GM10266 (cell line): Measurements from ENCODE around the gene KLHL1.

Experiments used
- DNase-seq: peaks from one replicate; pipeline ENCODE4 v3.0.0; 2012; ENCODE audit errors: extremely low spot score
- CTCF ChIP-seq: IDR thresholded peaks from 2 replicates; pipeline ENCODE4 v1.5.1; 2012; ENCODE audit warnings: mild to moderate bottlenecking, low read depth; ENCODE audit not compliant: control insufficient read depth, insufficient read depth; ENCODE audit errors: missing control alignments

KLHL1 gene

DNA sequence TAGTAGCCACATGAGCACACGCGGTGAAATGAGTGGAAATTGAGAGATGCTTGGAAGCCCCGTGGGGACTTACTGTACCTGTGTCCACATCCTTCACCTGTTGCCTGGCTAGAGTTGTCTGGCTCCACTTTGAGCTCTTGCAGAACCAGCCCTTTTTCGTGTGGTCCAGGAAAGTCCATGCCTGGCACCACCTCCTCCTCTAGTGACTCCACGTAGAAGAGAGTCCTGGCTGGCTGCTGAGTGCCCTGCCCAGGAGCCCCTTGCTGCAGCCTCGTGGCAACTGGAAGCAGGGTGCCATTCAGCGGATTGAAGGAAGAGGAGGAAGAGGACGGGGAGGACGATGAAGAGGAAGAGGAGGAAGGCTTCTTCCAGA, 1.1 kb downstream of the KLHL1 start:
- DNase-seq, result no peak
- no peak for TF ChIP-seq CTCF

DNA sequence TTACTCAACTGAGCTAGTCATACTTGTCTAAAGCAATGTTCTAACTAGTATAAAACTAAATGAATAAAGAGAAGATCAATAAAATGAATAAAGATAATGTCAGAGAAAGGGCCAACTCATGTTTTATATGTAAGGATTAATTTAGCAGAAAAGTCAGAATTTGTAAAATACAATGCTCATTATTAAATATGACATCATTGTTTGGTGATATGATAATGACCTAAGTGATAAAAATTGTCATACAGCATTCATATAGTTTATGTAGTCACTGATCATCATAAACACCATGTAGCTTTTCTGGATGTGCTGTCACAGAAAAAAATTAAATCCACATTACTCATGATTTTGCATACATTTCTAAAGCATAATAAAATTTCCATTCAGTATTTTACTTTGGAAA, 3.8 kb downstream of the KLHL1 start:
- TF ChIP-seq CTCF, result no peak
- no peak for DNase-seq

GRCh38 chr13:70098669-70099068, 9.6 kb downstream of the KLHL1 start:
- DNase-seq, result no peak
- TF ChIP-seq CTCF, result peak; percentile 36

DNA sequence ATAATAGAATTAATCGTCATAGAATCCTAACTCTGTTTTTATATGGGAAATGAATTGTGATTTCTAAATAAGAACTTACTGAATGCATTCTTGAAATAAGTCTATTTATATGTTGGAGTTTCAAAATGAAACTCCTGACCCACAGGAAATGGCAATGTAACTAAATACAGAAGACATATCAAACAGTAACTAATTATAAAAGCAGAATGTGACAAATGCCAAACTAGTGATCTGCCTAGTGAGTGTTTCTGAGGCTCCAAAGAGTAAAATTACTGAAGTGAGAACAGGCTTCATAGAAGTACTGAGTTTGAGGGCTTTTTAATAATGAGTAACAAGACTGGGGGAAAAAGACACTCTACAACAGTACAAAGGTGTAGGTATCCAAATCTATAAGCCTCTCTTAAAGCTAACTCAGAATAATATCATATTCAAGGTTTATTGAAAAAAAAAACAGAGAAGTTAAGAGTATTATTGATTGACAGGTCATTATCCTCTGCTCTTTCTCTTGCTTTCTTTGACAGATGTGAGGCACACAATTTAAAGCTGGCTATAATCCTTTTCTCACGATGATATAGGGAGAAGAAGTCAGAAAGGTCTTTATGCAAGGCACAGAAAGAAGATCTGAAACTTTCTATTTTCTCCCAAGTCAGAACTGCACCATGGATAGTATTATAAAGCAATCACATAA, 18.1 kb downstream of the KLHL1 start:
- DNase-seq, result no peak
- no peak for TF ChIP-seq CTCF

- no peak for DNase-seq
- no peak for TF ChIP-seq CTCF
Observed at GRCh38 chr13:70088926-70089325, 19.3 kb downstream of the KLHL1 start.

- TF ChIP-seq CTCF, result no peak
- DNase-seq, result no peak
Observed at GRCh38 chr13:70087247-70087646, 21.0 kb downstream of the KLHL1 start.

DNA sequence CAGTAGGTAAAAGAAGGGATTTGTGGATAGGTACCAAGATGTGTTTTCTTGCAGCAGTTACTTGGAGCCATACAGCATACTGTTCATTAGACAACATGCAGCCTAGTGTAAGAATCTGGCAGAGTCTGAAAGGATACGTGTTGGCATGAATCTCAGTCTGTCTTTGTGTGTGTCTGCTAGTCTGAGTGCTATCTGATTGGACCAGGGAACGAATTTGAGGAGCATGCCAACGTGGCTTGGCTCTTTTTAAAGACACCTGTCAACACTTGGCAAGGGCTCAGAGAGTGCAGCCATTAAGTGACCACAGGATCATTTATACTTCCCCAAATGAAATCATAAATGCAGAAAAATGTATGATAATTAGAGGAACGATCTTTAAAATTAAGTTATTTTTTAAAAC, 28.2 kb downstream of the KLHL1 start:
- no peak for DNase-seq
- TF ChIP-seq CTCF, result no peak
